SK-N-SH treated with all-trans-retinoic acid at 6 μM for 48 hours (cell line): ENCODE measurements around the gene LEO1.

Source experiments
- ATAC-seq: fragments of 200-7000 bp; cut with Tn5 transposase; 3 replicates; pipeline ENCODE4 v1.9.1; 2020; ENCODE audit warnings: mild to moderate bottlenecking, moderate library complexity
- ARNTL ChIP-seq: fragments of 450-650 bp; formaldehyde crosslinking; IDR thresholded peaks from 2 replicates; pipeline ENCODE4 v1.5.0; 2020; ENCODE audit warnings: low read depth, mild to moderate bottlenecking, moderate library complexity, borderline replicate concordance
- BACH2 ChIP-seq: fragments of 250-450 bp; sonication (Bioruptor Pico); IDR thresholded peaks from 2 replicates; pipeline ENCODE4 v1.9.0; 2021; ENCODE audit warnings: mild to moderate bottlenecking, borderline replicate concordance
- CSDC2 ChIP-seq: fragments of 250-450 bp; sonication (Bioruptor Pico); IDR thresholded peaks from 2 replicates; pipeline ENCODE4 v1.5.0; 2020; ENCODE audit warnings: mild to moderate bottlenecking, moderate library complexity
- ESRRG ChIP-seq: fragments of 250-450 bp; sonication (Bioruptor Pico); IDR thresholded peaks from 2 replicates; pipeline ENCODE4 v1.6.1; 2021; ENCODE audit warnings: mild to moderate bottlenecking
- GLIS3 ChIP-seq: fragments of 250-450 bp; sonication (Bioruptor Pico); IDR thresholded peaks from 2 replicates; pipeline ENCODE4 v1.5.0; 2020; ENCODE audit warnings: mild to moderate bottlenecking, moderate library complexity
- ISL1 ChIP-seq: fragments of 250-450 bp; sonication (Bioruptor Pico); IDR thresholded peaks from 2 replicates; pipeline ENCODE4 v2.1.2; 2022; ENCODE audit warnings: mild to moderate bottlenecking, moderate library complexity
- OSR1 ChIP-seq: fragments of 250-450 bp; sonication (Bioruptor Pico); IDR thresholded peaks from 2 replicates; pipeline ENCODE4 v1.8.0; 2022; ENCODE audit warnings: moderate library complexity, mild to moderate bottlenecking, inconsistent platforms
- PPARA ChIP-seq: fragments of 250-450 bp; sonication (Bioruptor Pico); IDR thresholded peaks from 2 replicates; pipeline ENCODE4 v1.5.0; 2020; ENCODE audit warnings: mild to moderate bottlenecking, borderline replicate concordance
- RARB ChIP-seq: fragments of 250-450 bp; sonication (Bioruptor Pico); IDR thresholded peaks from 2 replicates; pipeline ENCODE4 v1.8.0; 2021; ENCODE audit warnings: mild to moderate bottlenecking, moderate library complexity
- SNAI2 ChIP-seq: fragments of 250-450 bp; sonication (Bioruptor Pico); IDR thresholded peaks from 2 replicates; pipeline ENCODE4 v1.5.0; 2020; ENCODE audit warnings: mild to moderate bottlenecking, moderate library complexity
- TCF4 ChIP-seq: fragments of 250-450 bp; sonication (Bioruptor Pico); IDR thresholded peaks from 2 replicates; pipeline ENCODE4 v1.8.0; 2021; ENCODE audit warnings: mild to moderate bottlenecking, moderate library complexity, borderline replicate concordance
- TOX ChIP-seq: fragments of 250-450 bp; sonication (Bioruptor Pico); IDR thresholded peaks from 2 replicates; pipeline ENCODE4 v1.8.0; 2021; ENCODE audit warnings: mild to moderate bottlenecking, moderate library complexity, borderline replicate concordance
- ZC3H10 ChIP-seq: fragments of 250-450 bp; sonication (Bioruptor Pico); IDR thresholded peaks from 2 replicates; pipeline ENCODE4 v1.5.1; 2021; ENCODE audit warnings: mild to moderate bottlenecking, moderate library complexity
- ZFP3 ChIP-seq: fragments of 250-450 bp; sonication (Bioruptor Pico); IDR thresholded peaks from 2 replicates; pipeline ENCODE4 v1.5.0; 2020; ENCODE audit warnings: mild to moderate bottlenecking, moderate library complexity
- ZFP30 ChIP-seq: fragments of 450-650 bp; formaldehyde crosslinking; IDR thresholded peaks from 2 replicates; pipeline ENCODE4 v1.5.0; 2022; ENCODE audit warnings: mild to moderate bottlenecking, moderate library complexity
- ZNF565 ChIP-seq: fragments of 450-650 bp; formaldehyde crosslinking; conservative IDR thresholded peaks from 2 replicates; pipeline ENCODE4 v1.5.0; 2020; ENCODE audit warnings: low read depth, mild to moderate bottlenecking, moderate library complexity
- ZNF70 ChIP-seq: fragments of 450-650 bp; formaldehyde crosslinking; IDR thresholded peaks from 2 replicates; pipeline ENCODE4 v1.5.0; 2020; ENCODE audit warnings: mild to moderate bottlenecking, moderate library complexity
- ZNF8 ChIP-seq: fragments of 450-650 bp; formaldehyde crosslinking; IDR thresholded peaks from 2 replicates; pipeline ENCODE4 v1.5.0; 2020; ENCODE audit warnings: mild to moderate bottlenecking, moderate library complexity
- TF ChIP-seq, protein P1 (sequence below): fragments of 250-450 bp; sonication (Bioruptor Pico); IDR thresholded peaks from 2 replicates; pipeline ENCODE4 v1.5.1; 2021; ENCODE audit warnings: mild to moderate bottlenecking, moderate library complexity
- TF ChIP-seq, protein P2 (sequence below): fragments of 250-450 bp; sonication (Bioruptor Pico); IDR thresholded peaks from 2 replicates; pipeline ENCODE4 v1.5.1; 2020; ENCODE audit warnings: low read depth, mild to moderate bottlenecking, moderate library complexity
- TF ChIP-seq, protein P3 (sequence below): fragments of 250-450 bp; sonication (Bioruptor Pico); IDR thresholded peaks from 2 replicates; pipeline ENCODE4 v1.5.0; 2020; ENCODE audit warnings: mild to moderate bottlenecking, moderate library complexity
- TF ChIP-seq, protein P4 (sequence below): fragments of 250-450 bp; sonication (Bioruptor Pico); IDR thresholded peaks from 2 replicates; pipeline ENCODE4 v1.8.0; 2021; ENCODE audit warnings: low read depth, mild to moderate bottlenecking, moderate library complexity, borderline replicate concordance

The LEO1 gene

DNA sequence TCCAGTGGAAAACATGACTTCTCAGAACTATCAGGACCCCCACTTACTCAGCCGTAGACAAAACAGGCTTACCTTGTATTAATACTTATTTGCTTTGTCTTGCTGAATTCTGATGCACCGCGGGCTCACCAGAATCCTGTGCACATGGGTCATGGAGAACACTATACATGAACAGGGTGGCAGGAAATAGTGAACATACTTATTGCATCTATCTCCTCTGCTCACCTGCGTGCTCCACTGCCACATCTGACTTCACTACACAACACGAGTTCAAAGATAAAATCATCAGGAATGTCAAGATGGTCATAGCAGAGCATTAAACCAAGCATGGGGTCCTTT is 36.8 kb upstream of the LEO1 start:
- no peak for TF ChIP-seq TOX (CRISPR knock-in tag)
- TF ChIP-seq ZNF8 (CRISPR knock-in tag) = no peak
- TF ChIP-seq TCF4 (CRISPR knock-in tag) = no peak
- TF ChIP-seq ARNTL = no peak
- TF ChIP-seq, protein P1, sequence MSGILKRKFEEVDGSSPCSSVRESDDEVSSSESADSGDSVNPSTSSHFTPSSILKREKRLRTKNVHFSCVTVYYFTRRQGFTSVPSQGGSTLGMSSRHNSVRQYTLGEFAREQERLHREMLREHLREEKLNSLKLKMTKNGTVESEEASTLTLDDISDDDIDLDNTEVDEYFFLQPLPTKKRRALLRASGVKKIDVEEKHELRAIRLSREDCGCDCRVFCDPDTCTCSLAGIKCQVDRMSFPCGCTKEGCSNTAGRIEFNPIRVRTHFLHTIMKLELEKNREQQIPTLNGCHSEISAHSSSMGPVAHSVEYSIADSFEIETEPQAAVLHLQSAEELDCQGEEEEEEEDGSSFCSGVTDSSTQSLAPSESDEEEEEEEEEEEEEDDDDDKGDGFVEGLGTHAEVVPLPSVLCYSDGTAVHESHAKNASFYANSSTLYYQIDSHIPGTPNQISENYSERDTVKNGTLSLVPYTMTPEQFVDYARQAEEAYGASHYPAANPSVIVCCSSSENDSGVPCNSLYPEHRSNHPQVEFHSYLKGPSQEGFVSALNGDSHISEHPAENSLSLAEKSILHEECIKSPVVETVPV = no peak
- TF ChIP-seq ZFP30 (CRISPR knock-in tag) = no peak
- no peak for TF ChIP-seq ZFP3 (CRISPR knock-in tag)
- TF ChIP-seq CSDC2 (CRISPR knock-in tag) = no peak
- TF ChIP-seq, protein P2, sequence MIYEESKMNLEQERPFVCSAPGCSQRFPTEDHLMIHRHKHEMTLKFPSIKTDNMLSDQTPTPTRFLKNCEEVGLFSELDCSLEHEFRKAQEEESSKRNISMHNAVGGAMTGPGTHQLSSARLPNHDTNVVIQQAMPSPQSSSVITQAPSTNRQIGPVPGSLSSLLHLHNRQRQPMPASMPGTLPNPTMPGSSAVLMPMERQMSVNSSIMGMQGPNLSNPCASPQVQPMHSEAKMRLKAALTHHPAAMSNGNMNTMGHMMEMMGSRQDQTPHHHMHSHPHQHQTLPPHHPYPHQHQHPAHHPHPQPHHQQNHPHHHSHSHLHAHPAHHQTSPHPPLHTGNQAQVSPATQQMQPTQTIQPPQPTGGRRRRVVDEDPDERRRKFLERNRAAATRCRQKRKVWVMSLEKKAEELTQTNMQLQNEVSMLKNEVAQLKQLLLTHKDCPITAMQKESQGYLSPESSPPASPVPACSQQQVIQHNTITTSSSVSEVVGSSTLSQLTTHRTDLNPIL = no peak
- TF ChIP-seq, protein P3, sequence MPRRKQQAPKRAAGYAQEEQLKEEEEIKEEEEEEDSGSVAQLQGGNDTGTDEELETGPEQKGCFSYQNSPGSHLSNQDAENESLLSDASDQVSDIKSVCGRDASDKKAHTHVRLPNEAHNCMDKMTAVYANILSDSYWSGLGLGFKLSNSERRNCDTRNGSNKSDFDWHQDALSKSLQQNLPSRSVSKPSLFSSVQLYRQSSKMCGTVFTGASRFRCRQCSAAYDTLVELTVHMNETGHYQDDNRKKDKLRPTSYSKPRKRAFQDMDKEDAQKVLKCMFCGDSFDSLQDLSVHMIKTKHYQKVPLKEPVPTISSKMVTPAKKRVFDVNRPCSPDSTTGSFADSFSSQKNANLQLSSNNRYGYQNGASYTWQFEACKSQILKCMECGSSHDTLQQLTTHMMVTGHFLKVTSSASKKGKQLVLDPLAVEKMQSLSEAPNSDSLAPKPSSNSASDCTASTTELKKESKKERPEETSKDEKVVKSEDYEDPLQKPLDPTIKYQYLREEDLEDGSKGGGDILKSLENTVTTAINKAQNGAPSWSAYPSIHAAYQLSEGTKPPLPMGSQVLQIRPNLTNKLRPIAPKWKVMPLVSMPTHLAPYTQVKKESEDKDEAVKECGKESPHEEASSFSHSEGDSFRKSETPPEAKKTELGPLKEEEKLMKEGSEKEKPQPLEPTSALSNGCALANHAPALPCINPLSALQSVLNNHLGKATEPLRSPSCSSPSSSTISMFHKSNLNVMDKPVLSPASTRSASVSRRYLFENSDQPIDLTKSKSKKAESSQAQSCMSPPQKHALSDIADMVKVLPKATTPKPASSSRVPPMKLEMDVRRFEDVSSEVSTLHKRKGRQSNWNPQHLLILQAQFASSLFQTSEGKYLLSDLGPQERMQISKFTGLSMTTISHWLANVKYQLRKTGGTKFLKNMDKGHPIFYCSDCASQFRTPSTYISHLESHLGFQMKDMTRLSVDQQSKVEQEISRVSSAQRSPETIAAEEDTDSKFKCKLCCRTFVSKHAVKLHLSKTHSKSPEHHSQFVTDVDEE (CRISPR knock-in tag) = no peak
- TF ChIP-seq ZC3H10 (CRISPR knock-in tag) = no peak
- no peak for TF ChIP-seq ISL1 (CRISPR knock-in tag)
- TF ChIP-seq ESRRG (CRISPR knock-in tag) = no peak
- no peak for TF ChIP-seq PPARA
- TF ChIP-seq GLIS3 (CRISPR knock-in tag) = no peak
- TF ChIP-seq OSR1 = no peak
- TF ChIP-seq BACH2 = no peak
- no peak for TF ChIP-seq ZNF70 (CRISPR knock-in tag)
- no peak for TF ChIP-seq SNAI2 (CRISPR knock-in tag)
- no peak for ATAC-seq

DNA sequence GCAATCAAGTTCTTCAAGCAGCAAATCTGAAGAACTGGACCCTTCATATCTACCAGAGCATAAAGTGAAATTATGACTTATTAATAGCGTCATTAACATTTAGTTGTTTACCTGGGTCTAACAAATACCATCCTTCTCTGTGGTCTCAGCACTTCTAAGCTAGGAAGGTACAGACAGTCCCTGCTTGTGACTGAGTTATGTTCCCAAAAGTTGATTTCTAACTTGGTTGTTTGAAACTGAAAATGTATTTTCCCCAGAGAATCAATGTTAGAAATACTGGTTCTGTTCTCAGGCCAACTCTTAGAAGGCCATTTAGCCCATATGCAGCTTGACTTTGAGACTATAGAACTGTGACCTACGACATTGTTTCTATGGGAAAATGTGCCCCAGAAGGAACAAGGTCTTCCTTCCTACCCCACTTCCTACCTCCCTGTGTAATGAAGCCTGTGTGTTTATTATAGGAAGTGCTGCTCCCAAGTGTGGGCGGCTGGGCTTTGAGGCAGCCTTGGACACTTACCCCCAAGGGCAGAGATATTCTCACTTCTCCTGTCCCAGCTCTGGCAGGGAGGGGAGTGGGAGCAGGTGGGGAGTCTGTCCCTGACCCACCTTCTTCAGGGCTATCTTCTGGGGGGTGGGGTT is 35.2 kb upstream of the LEO1 start:
- ATAC-seq = no peak
- TF ChIP-seq TOX (CRISPR knock-in tag) (no peak), ZNF565 (CRISPR knock-in tag) (no peak), ZFP3 (CRISPR knock-in tag) (no peak), BACH2 (no peak), ZNF70 (CRISPR knock-in tag) (no peak), RARB (no peak), ZC3H10 (CRISPR knock-in tag) (no peak), ZFP30 (CRISPR knock-in tag) (no peak), ESRRG (CRISPR knock-in tag) (no peak), ISL1 (CRISPR knock-in tag) (no peak)
- TF ChIP-seq, protein P1 = no peak
- TF ChIP-seq, protein P2 = no peak
- TF ChIP-seq, protein P3 (CRISPR knock-in tag) = no peak
- TF ChIP-seq, protein P4, sequence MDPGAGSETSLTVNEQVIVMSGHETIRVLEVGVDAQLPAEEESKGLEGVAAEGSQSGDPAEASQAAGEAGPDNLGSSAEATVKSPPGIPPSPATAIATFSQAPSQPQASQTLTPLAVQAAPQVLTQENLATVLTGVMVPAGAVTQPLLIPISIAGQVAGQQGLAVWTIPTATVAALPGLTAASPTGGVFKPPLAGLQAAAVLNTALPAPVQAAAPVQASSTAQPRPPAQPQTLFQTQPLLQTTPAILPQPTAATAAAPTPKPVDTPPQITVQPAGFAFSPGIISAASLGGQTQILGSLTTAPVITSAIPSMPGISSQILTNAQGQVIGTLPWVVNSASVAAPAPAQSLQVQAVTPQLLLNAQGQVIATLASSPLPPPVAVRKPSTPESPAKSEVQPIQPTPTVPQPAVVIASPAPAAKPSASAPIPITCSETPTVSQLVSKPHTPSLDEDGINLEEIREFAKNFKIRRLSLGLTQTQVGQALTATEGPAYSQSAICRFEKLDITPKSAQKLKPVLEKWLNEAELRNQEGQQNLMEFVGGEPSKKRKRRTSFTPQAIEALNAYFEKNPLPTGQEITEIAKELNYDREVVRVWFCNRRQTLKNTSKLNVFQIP = no peak
- TF ChIP-seq, all 23 proteins: peak for 0
